ENCODE data around the gene KCNMB1.

DNA sequence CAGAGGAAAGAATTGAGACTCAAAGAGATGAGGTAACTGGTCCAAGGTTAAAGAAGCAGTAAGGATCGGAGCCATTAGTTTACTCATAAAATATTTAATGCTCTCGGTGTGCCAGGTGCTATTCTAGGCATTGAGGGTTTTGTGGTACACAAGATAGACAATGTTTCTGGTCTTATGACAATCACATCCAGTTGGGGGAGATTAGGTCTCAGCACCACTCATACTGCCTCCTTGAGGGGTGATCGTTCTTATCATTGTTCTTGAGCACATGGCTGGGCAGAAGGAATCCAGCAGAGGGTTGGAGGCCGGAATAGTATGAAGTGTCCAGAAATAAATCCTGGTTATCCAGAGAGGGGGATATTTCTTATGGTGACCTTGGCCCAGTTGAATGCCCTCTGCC lies 50.9 kb downstream of the KCNMB1 start:
- no peak for TF ChIP-seq POLR2AphosphoS5 (IDR thresholded peaks at IDR 0.05; ENCODE audit: low read depth)
- TF ChIP-seq CTCF (IDR thresholded peaks at IDR 0.05; ENCODE audit: insufficient read depth, low read length), result no peak
- no peak for TF ChIP-seq SPI1 (IDR thresholded peaks at IDR 0.05; ENCODE audit: borderline replicate concordance, low read depth)
- TF ChIP-seq REST (IDR thresholded peaks at IDR 0.05; ENCODE audit: insufficient replicate concordance, low read depth), result no peak
- TF ChIP-seq GABPA (IDR thresholded peaks at IDR 0.05; ENCODE audit: low read depth), result no peak
